ENCODE results near the gene RAD51B.

GRCh38 chr14:67851785-67852410, 32.3 kb downstream of the RAD51B start:
- TF ChIP-seq CTCF (conservative IDR thresholded peaks at IDR 0.05) (no peak), ZFX (IDR thresholded peaks at IDR 0.05) (no peak)

Data from C4-2B (cell line).